Peyer's patch (tissue), 4 donors: Measurements from ENCODE around the gene MINDY4. TPM values are rescaled to one million over a fixed set of nuclear protein-coding genes. Genes with fewer than 3 reads are reported as not detected.

Experiments
- DNase-seq, 3 donors: peaks; one replicate each; pipeline ENCODE4 v3.0.0-alpha.2; 2017 to 2019
- H3K27ac ChIP-seq, 4 donors: fragments of 200-600 bp; sonication (generic); one replicate each; pipeline ENCODE4 v1.5.1; 2016 to 2019
- H3K27me3 ChIP-seq, 2 donors: fragments of 200-600 bp; sonication (generic); one replicate each; pipeline ENCODE4 v1.5.1; 2019
- H3K36me3 ChIP-seq, 3 donors: fragments of 200-600 bp; sonication (generic); one replicate each; pipeline ENCODE4 v1.5.1; 2016 to 2019
- H3K4me1 ChIP-seq, 4 donors: fragments of 200-600 bp; sonication (generic); one replicate each; pipeline ENCODE4 v1.5.1; 2016 to 2019
- H3K4me3 ChIP-seq, 4 donors: fragments of 200-600 bp; sonication (generic); 1 replicate in 3 of 4; 2 replicates in 1 of 4; pipeline ENCODE4 v1.5.1; 2016 to 2019; ENCODE audit warnings: mild to moderate bottlenecking in 1 of 4
- H3K9me3 ChIP-seq, 4 donors: fragments of 200-600 bp; sonication (generic); one replicate each; pipeline ENCODE4 v1.5.1; 2016 to 2019; ENCODE audit warnings: mild to moderate bottlenecking in 1 of 4
- POLR2A ChIP-seq, 2 donors: fragments of 450-650 bp; IDR thresholded peaks; one replicate each; pipeline ENCODE4 v1.5.1; 2017; ENCODE audit warnings: antibody characterized with exemption in 2 of 2, mild to moderate bottlenecking in 2 of 2, moderate library complexity in 2 of 2
- total RNA-seq, 4 donors: library from RNA; depleted of rRNA; stranded (reverse); fragments of >200 nt; gene quantifications; one replicate each; pipeline ENCODE4 v1.1.0, GENCODE V29; 2016
- TF ChIP-seq, protein P1 (sequence below), 6 experiments: fragments of 450-650 bp in 4 of 6; fragments of 200-600 bp in 2 of 6; sonication (generic) in 1 of 6; IDR thresholded peaks; one replicate each; pipeline ENCODE4 v1.5.1; 2017 to 2019; ENCODE audit warnings: antibody characterized with exemption in 6 of 6, mild to moderate bottlenecking in 3 of 6, moderate library complexity in 1 of 6

The MINDY4 gene
- total RNA-seq, 4 donors from 2014 or later = 3.9 to 19.8 (median 6.8) TPM

DNA sequence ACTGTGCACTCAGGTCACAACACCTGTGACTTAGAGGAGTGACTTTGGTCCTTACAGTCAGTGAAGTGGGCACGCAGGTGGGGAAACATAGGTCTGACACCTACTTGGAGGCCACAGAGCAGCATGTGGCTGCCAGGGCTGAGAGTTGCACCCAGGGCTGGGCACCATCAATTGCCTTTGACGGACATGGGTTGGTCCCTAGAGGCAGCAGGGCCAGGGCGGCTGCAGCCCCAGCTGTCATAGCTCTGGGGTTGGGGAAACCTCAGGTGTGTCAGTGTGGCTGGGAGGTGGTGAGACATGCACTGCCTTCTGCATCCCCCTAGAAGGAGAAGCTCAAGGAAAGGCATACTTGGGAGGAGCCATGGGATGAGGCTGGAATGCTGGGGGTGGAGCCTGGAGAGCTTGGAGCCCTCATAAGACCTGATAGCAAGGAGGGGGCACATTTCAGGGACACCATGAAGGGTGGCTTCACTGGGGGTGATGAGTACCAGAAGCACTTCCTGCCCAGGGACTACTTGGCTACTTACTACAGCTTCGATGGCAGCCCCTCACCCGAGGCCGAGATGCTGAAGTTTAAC is 19.4 kb upstream of the MINDY4 start, which contains the start of gene INMT:
Gene INMT, plus strand, starts transcription at position 440 of the 578 bp plus-strand sequence. Its CDS starts 16 bp downstream, at position 456.
- TF ChIP-seq, protein P1, sequence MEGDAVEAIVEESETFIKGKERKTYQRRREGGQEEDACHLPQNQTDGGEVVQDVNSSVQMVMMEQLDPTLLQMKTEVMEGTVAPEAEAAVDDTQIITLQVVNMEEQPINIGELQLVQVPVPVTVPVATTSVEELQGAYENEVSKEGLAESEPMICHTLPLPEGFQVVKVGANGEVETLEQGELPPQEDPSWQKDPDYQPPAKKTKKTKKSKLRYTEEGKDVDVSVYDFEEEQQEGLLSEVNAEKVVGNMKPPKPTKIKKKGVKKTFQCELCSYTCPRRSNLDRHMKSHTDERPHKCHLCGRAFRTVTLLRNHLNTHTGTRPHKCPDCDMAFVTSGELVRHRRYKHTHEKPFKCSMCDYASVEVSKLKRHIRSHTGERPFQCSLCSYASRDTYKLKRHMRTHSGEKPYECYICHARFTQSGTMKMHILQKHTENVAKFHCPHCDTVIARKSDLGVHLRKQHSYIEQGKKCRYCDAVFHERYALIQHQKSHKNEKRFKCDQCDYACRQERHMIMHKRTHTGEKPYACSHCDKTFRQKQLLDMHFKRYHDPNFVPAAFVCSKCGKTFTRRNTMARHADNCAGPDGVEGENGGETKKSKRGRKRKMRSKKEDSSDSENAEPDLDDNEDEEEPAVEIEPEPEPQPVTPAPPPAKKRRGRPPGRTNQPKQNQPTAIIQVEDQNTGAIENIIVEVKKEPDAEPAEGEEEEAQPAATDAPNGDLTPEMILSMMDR (IDR thresholded peaks at IDR 0.05) = no peak
- TF ChIP-seq POLR2A (IDR thresholded peaks at IDR 0.05) = no peak
- H3K4me1 ChIP-seq = peaks cover 0 to 36% (median 0%) of the 10 kb centered on the region in 4 donors
- H3K27ac ChIP-seq = peak within 1 kb of the TSS; percentile 55 to 83 (median 66)
- H3K9me3 ChIP-seq = no peaks in the 10 kb centered on the region
- no peaks in the 10 kb centered on the region for H3K27me3 ChIP-seq
- no peaks in the 10 kb centered on the region for H3K36me3 ChIP-seq
- H3K4me3 ChIP-seq = peak within 1 kb of the TSS in 3 of 4 donors; percentile 7 to 34 (median 19)
- no peak for DNase-seq

DNA sequence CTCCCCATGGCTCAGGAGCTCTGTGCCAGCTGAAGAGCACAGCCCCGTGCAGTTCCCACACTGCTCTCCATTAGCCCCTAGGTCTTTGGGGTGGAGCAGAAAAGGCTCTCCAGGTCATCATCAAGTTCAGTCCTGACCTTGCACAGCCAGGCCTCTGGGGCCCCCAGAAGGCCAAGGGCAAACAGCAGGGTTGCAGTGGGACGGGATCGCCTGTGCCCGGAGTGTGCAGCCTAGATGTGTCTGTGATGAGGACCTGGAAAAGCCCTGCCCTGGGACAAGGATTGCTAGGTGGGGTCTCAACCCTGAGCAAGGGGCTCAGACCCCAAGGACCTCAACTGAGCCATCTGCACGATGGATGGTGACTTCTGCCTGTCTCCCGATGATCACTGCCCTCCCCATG is 18.7 kb upstream of the MINDY4 start:
- no peak for DNase-seq
- Histone ChIP-seq H3K4me3 (peak overlapping the region in 3 of 4 donors; percentile 7 to 34 (median 19)), H3K4me1 (peaks cover 0 to 36% (median 0%) of the 10 kb centered on the region in 4 donors), H3K27me3 (no peaks in the 10 kb centered on the region), H3K36me3 (no peaks in the 10 kb centered on the region), H3K27ac (peak overlapping the region; percentile 55 to 83 (median 66)), H3K9me3 (no peaks in the 10 kb centered on the region)
- TF ChIP-seq, protein P1 (IDR thresholded peaks at IDR 0.05) = no peak
- no peak for TF ChIP-seq POLR2A (IDR thresholded peaks at IDR 0.05)

DNA sequence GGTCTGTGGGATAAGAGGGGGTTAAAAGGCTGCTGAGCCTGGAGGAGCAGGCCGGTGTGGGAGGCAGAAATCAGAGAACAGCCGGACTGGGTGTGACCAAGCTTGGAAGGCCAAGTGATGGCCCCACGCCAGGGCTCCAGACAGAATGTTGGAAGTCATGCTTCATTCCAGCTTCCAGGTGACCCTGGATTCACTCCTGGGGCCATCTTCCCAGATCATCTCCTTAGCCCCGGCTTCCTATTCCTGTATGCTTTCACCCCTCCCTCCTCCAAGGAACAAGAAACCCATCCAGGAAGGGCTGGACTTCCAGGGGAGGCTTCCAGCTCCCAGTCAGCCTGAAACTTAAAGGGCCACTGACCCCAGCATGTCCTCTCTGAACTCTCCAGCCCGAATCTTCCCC is 18.2 kb upstream of the MINDY4 start:
- Histone ChIP-seq H3K4me1 (peaks cover 0 to 36% (median 0%) of the 10 kb centered on the region in 4 donors), H3K27ac (peak overlapping the region; percentile 55 to 83 (median 66)), H3K4me3 (peak overlapping the region in 3 of 4 donors; percentile 7 to 34 (median 19)), H3K9me3 (no peaks in the 10 kb centered on the region), H3K36me3 (no peaks in the 10 kb centered on the region), H3K27me3 (no peaks in the 10 kb centered on the region)
- TF ChIP-seq, protein P1 (IDR thresholded peaks at IDR 0.05) = no peak
- no peak for TF ChIP-seq POLR2A (IDR thresholded peaks at IDR 0.05)
- DNase-seq = peak in 1 of 3 donors; percentile 59

DNA sequence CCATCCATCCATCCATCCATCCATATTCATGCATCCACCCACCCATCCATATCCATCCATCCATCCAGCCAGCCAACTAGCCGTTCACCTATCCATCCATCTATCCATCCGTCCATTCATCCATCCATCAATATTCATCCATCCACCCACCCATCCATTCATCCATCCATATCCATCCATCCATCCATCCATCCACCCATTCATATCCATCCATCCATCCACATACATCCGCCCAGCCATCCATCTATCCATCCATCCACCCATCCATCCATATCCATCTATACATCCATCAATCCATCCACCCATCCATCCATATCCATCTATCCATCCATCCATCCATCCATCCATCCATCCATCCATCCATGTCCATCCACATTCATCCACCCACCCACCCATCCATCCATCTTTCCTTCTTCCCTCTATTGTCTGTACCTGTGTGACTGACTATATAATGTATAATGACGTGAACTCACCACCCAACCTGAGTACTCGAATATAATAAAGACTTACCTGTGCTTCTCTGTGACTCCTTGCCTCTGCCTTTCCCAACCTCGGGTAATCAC is 16.8 kb upstream of the MINDY4 start:
- no peaks in the 10 kb centered on the region for H3K27me3 ChIP-seq
- no peaks in the 10 kb centered on the region for H3K36me3 ChIP-seq
- H3K4me1 ChIP-seq = peaks cover 0 to 36% (median 0%) of the 10 kb centered on the region in 4 donors
- no peak overlapping the region for H3K4me3 ChIP-seq
- DNase-seq = no peak
- no peaks in the 10 kb centered on the region for H3K9me3 ChIP-seq
- H3K27ac ChIP-seq = no peak overlapping the region
- TF ChIP-seq, protein P1 (IDR thresholded peaks at IDR 0.05) = no peak
- TF ChIP-seq POLR2A (IDR thresholded peaks at IDR 0.05) = no peak

DNA sequence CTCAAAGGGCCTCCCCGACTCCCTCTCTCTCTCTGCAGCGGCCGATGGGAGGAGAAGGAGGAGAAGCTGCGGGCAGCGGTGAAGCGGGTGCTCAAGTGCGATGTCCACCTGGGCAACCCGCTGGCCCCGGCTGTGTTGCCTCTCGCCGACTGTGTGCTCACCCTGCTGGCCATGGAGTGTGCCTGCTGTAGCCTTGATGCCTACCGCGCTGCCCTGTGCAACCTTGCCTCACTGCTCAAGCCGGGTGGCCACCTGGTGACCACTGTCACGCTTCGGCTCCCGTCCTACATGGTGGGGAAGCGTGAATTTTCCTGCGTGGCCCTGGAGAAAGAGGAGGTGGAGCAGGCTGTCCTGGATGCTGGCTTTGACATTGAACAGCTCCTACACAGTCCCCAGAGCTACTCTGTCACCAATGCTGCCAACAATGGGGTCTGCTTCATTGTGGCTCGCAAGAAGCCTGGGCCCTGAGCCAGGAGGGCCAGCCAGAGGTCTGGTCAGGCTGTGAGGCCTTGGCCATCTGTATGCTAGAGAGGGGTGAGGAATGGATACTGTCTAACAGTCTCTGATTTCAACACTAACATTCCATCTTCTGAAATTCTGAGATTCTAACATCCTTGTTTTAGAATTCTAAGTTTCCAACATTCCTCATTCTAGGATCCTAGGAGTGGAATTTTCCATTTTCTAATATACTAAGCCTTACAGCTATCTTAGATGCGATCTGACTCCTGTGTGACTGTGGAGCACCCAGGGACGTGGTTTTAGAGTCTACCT is 15.6 kb upstream of the MINDY4 start:
- no peaks in the 10 kb centered on the region for H3K27me3 ChIP-seq
- no peaks in the 10 kb centered on the region for H3K36me3 ChIP-seq
- no peak overlapping the region for H3K4me3 ChIP-seq
- H3K9me3 ChIP-seq = no peaks in the 10 kb centered on the region
- no peak for DNase-seq
- peak overlapping the region in 2 of 4 donors; percentile 14 to 35 for H3K27ac ChIP-seq
- no peak for TF ChIP-seq POLR2A (IDR thresholded peaks at IDR 0.05)
- TF ChIP-seq, protein P1 (IDR thresholded peaks at IDR 0.05) = no peak
- H3K4me1 ChIP-seq = peaks cover 0 to 31% (median 0%) of the 10 kb centered on the region in 4 donors
